ENCODE data around the gene SVIL.

DNA sequence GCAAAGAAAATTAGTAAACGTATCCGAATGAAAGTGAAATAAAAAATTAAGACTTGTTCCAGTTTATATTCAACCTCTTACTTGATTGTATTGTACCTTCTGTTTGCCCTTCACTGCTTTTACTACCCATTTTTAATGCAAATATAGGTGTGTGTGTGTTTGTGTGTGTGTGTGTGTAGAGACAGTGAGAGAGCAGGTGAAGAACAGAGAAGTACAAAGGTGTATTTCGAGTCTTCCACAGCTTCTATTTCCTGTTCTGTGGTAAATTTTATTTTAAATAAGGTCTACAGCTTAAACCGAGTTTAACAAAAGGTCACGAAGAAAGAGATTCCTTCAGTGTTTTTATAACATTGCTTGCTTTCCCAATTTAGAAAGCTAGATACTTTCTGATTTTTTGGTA is 12.7 kb upstream of the SVIL start:
- TF ChIP-seq EZH2 (IDR thresholded peaks at IDR 0.05; ENCODE audit: insufficient read depth, poor library complexity, severe bottlenecking): no peak
- no peak for TF ChIP-seq EZH2phosphoT487 (IDR thresholded peaks at IDR 0.05; ENCODE audit: insufficient read depth, low read depth)

All from GM23248 (cell line).